Subcutaneous adipose tissue (tissue), 4 donors: Measurements from ENCODE around the gene PGBD5. TPM values are rescaled to one million over a fixed set of nuclear protein-coding genes. Genes with fewer than 3 reads are reported as not detected.

ENCODE experiments used
- CTCF ChIP-seq: fragments of 450-650 bp; IDR thresholded peaks from one replicate; pipeline ENCODE4 v1.5.1; 2016; ENCODE audit warnings: low read depth, mild to moderate bottlenecking, control low read depth, antibody characterized with exemption, moderate library complexity
- total RNA-seq, 4 donors: library from RNA; depleted of rRNA; stranded (reverse); fragments of >200 nt; gene quantifications; one replicate each; pipeline ENCODE4 v1.1.0, GENCODE V29; 2016

PGBD5 gene
- total RNA-seq, 4 donors from 2014 or later, result under 0.01 to 5.9 (median 0.27) TPM

GRCh38 chr1:230321741-230322420, 104.3 kb downstream of the PGBD5 start:
- no peak for TF ChIP-seq CTCF

GRCh38 chr1:230321341-230321740, 104.8 kb downstream of the PGBD5 start:
- TF ChIP-seq CTCF, result no peak

- no peak for TF ChIP-seq CTCF
Observed at GRCh38 chr1:230320804-230321203, 105.3 kb downstream of the PGBD5 start.

- no peak for TF ChIP-seq CTCF
Observed at GRCh38 chr1:230319014-230319747, 107.0 kb downstream of the PGBD5 start.

- no peak for TF ChIP-seq CTCF
Observed at GRCh38 chr1:230317823-230318819, 108.0 kb downstream of the PGBD5 start.

GRCh38 chr1:230316864-230317745, 109.0 kb downstream of the PGBD5 start:
- no peak for TF ChIP-seq CTCF
